K562 (cell line): ENCODE results near the gene CLEC19A. TPM values are rescaled to one million over a fixed set of nuclear protein-coding genes. Genes with fewer than 3 reads are reported as not detected.

Experiments used
- ARNT ChIP-seq, 2 experiments: fragments of 450-650 bp; IDR thresholded peaks; 2 replicates each; pipeline ENCODE4 v1.6.1; 2016; ENCODE audit warnings: mild to moderate bottlenecking in 1 of 2
- ATF7 ChIP-seq: fragments of 450-650 bp; IDR thresholded peaks from 2 replicates; pipeline ENCODE4 v1.7.1; 2014; ENCODE audit warnings: mild to moderate bottlenecking, moderate library complexity
- FOSL1 ChIP-seq: fragments of 200-800 bp; sonication (Bioruptor generic); conservative IDR thresholded peaks from 2 replicates; pipeline ENCODE4 v1.6.1; 2016; ENCODE audit warnings: missing genetic modification characterization, missing compliant biosample characterization
- KAT7 ChIP-seq: sonication (generic); formaldehyde crosslinking; IDR thresholded peaks from 2 replicates; pipeline ENCODE4 v1.8.0; 2022; ENCODE audit warnings: missing genetic modification reagents, mild to moderate bottlenecking, borderline replicate concordance
- NFIX ChIP-seq: fragments of 250-450 bp; sonication (Bioruptor Pico); IDR thresholded peaks from 2 replicates; pipeline ENCODE4 v1.4.0; 2020; ENCODE audit warnings: low read depth, mild to moderate bottlenecking, moderate library complexity
- NR2F6 ChIP-seq: fragments of 450-650 bp; formaldehyde crosslinking; IDR thresholded peaks from 2 replicates; pipeline ENCODE4 v1.4.0; 2020; ENCODE audit warnings: mild to moderate bottlenecking
- NRF1 ChIP-seq, 2 experiments: fragments of 450-650 bp; IDR thresholded peaks in 1 of 2; conservative IDR thresholded peaks in 1 of 2; 2 replicates each; pipeline ENCODE4 v1.6.1; 2014; ENCODE audit warnings: mild to moderate bottlenecking in 2 of 2
- TSC22D4 ChIP-seq: fragments of 450-650 bp; IDR thresholded peaks from 2 replicates; pipeline ENCODE4 v1.6.1; 2016; ENCODE audit warnings: missing genetic modification characterization, missing biosample characterization, control low read depth
- polyA plus RNA-seq, 8 experiments: library from polyadenylated mRNA; depleted of rRNA in 4 of 8; stranded (reverse) in 5 of 8; unstranded in 3 of 8; fragments of >200 nt; fragmentation: Nextera tagmentation in 2 of 8; fragmentation: Illumina TruSeq in 1 of 8; extraction: Ambion mirVana in 2 of 8; extraction: Trizol in 1 of 8; gene quantifications; 2 replicates each; pipeline versions ENCODE4 v1.2.1 to v1.2.3, GENCODE V29; 2011 to 2014; ENCODE audit warnings: inconsistent platforms in 1 of 8, missing spikeins in 1 of 8
- total RNA-seq, 7 experiments: library from RNA; depleted of rRNA in 6 of 7; stranded (reverse); fragments of >200 nt in 6 of 7; fragmentation: Illumina TruSeq in 2 of 7; extraction: Trizol in 2 of 7; gene quantifications; 2 replicates each; pipeline versions ENCODE4 v1.2.1 to v1.2.3, GENCODE V29; 2011 to 2021; ENCODE audit warnings: low replicate concordance in 1 of 7
- TF ChIP-seq, protein P1 (sequence below): fragments of 450-650 bp; formaldehyde crosslinking; IDR thresholded peaks from 2 replicates; pipeline ENCODE4 v1.4.0; 2022; ENCODE audit warnings: missing genetic modification characterization
- TF ChIP-seq, protein P2 (sequence below): sonication (generic); formaldehyde crosslinking; IDR thresholded peaks from 2 replicates; pipeline ENCODE4 v1.8.1; 2023; ENCODE audit warnings: missing genetic modification reagents, mild to moderate bottlenecking, borderline replicate concordance
- TF ChIP-seq, protein P3 (sequence below): fragments of 450-650 bp; IDR thresholded peaks from 2 replicates; pipeline ENCODE4 v1.6.1; 2016
- TF ChIP-seq, protein P4 (sequence below), 2 experiments: fragments of 200-800 bp in 1 of 2; sonication (Bioruptor generic) in 1 of 2; sonication (generic) in 1 of 2; formaldehyde crosslinking in 1 of 2; IDR thresholded peaks in 1 of 2; conservative IDR thresholded peaks in 1 of 2; 2 replicates each; pipeline versions ENCODE4 v1.5.0 to v1.6.1; 2016 to 2020; ENCODE audit warnings: missing compliant biosample characterization in 1 of 2, missing genetic modification characterization in 1 of 2, missing genetic modification reagents in 1 of 2

The CLEC19A gene
- total and polyA plus RNA-seq, 9 of the 15 experiments (the other 6 are each of a cell fraction or from before 2014, with no cell fraction given): not detected

DNA sequence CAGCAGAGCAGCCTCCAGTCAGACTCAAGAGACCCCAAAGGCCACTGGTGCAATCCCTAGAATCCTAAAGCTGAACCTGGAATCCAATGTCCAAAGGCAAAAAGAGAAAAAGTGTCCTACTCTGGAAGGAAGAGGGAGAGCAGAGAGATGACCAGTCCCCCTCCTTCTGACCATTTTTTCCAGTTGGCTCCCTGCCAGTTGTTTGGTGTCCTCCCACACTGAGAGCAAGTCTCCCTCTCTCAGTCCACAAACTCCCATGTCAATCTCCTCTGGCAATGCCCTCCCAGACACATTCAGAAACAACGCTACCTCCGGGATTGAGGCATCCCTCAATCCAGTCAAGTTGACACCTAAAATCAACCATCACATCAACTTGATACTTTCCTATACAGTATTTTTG is 4.3 kb upstream of the CLEC19A start (continued):
- TF ChIP-seq, protein P1, sequence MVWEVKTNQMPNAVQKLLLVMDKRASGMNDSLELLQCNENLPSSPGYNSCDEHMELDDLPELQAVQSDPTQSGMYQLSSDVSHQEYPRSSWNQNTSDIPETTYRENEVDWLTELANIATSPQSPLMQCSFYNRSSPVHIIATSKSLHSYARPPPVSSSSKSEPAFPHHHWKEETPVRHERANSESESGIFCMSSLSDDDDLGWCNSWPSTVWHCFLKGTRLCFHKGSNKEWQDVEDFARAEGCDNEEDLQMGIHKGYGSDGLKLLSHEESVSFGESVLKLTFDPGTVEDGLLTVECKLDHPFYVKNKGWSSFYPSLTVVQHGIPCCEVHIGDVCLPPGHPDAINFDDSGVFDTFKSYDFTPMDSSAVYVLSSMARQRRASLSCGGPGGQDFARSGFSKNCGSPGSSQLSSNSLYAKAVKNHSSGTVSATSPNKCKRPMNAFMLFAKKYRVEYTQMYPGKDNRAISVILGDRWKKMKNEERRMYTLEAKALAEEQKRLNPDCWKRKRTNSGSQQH (CRISPR knock-in tag): no peak
- TF ChIP-seq, protein P2, sequence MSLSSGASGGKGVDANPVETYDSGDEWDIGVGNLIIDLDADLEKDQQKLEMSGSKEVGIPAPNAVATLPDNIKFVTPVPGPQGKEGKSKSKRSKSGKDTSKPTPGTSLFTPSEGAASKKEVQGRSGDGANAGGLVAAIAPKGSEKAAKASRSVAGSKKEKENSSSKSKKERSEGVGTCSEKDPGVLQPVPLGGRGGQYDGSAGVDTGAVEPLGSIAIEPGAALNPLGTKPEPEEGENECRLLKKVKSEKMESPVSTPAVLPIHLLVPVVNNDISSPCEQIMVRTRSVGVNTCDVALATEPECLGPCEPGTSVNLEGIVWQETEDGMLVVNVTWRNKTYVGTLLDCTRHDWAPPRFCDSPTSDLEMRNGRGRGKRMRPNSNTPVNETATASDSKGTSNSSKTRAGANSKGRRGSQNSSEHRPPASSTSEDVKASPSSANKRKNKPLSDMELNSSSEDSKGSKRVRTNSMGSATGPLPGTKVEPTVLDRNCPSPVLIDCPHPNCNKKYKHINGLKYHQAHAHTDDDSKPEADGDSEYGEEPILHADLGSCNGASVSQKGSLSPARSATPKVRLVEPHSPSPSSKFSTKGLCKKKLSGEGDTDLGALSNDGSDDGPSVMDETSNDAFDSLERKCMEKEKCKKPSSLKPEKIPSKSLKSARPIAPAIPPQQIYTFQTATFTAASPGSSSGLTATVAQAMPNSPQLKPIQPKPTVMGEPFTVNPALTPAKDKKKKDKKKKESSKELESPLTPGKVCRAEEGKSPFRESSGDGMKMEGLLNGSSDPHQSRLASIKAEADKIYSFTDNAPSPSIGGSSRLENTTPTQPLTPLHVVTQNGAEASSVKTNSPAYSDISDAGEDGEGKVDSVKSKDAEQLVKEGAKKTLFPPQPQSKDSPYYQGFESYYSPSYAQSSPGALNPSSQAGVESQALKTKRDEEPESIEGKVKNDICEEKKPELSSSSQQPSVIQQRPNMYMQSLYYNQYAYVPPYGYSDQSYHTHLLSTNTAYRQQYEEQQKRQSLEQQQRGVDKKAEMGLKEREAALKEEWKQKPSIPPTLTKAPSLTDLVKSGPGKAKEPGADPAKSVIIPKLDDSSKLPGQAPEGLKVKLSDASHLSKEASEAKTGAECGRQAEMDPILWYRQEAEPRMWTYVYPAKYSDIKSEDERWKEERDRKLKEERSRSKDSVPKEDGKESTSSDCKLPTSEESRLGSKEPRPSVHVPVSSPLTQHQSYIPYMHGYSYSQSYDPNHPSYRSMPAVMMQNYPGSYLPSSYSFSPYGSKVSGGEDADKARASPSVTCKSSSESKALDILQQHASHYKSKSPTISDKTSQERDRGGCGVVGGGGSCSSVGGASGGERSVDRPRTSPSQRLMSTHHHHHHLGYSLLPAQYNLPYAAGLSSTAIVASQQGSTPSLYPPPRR: no peak
- TF ChIP-seq KAT7 (CRISPR knock-in tag): no peak
- TF ChIP-seq TSC22D4: no peak
- no peak for TF ChIP-seq ATF7
- TF ChIP-seq NFIX (CRISPR knock-in tag): peak; percentile 55
- TF ChIP-seq, protein P3, sequence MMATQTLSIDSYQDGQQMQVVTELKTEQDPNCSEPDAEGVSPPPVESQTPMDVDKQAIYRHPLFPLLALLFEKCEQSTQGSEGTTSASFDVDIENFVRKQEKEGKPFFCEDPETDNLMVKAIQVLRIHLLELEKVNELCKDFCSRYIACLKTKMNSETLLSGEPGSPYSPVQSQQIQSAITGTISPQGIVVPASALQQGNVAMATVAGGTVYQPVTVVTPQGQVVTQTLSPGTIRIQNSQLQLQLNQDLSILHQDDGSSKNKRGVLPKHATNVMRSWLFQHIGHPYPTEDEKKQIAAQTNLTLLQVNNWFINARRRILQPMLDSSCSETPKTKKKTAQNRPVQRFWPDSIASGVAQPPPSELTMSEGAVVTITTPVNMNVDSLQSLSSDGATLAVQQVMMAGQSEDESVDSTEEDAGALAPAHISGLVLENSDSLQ: peak; percentile 45; the same call in 1 of the 2 replicates
- no peak for TF ChIP-seq ARNT (IDR thresholded peaks at IDR 0.05)
- no peak for TF ChIP-seq NRF1 (conservative IDR thresholded peaks at IDR 0.05 in 1 of 2, IDR thresholded peaks at IDR 0.05 in 1 of 2)
- TF ChIP-seq NR2F6: no peak
- TF ChIP-seq, protein P4, sequence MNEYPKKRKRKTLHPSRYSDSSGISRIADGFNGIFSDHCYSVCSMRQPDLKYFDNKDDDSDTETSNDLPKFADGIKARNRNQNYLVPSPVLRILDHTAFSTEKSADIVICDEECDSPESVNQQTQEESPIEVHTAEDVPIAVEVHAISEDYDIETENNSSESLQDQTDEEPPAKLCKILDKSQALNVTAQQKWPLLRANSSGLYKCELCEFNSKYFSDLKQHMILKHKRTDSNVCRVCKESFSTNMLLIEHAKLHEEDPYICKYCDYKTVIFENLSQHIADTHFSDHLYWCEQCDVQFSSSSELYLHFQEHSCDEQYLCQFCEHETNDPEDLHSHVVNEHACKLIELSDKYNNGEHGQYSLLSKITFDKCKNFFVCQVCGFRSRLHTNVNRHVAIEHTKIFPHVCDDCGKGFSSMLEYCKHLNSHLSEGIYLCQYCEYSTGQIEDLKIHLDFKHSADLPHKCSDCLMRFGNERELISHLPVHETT (CRISPR knock-in tag; conservative IDR thresholded peaks at IDR 0.05 in 1 of 2, IDR thresholded peaks at IDR 0.05 in 1 of 2): no peak
- TF ChIP-seq FOSL1 (tag): no peak
